ENCODE measurements around the gene GLIS1.

GLIS1 gene

GRCh38 chr1:53735681-53736080, 3.3 kb downstream of the GLIS1 start:
- DNase-seq (ENCODE audit: low read depth), result no peak

GRCh38 chr1:53735261-53735660, 3.7 kb downstream of the GLIS1 start:
- DNase-seq (ENCODE audit: low read depth), result no peak

GRCh38 chr1:53734650-53735211, 4.2 kb downstream of the GLIS1 start:
- peak; percentile 49 for DNase-seq (ENCODE audit: low read depth)

GRCh38 chr1:53733975-53734649, 4.9 kb downstream of the GLIS1 start:
- peak; percentile 83 for DNase-seq (ENCODE audit: low read depth)

- DNase-seq (ENCODE audit: low read depth), result no peak
These were observed 5.5 kb downstream of the GLIS1 start for GRCh38 chr1:53733447-53733931.

- DNase-seq (ENCODE audit: low read depth), result peak; percentile 93
These were observed 6.0 kb downstream of the GLIS1 start for GRCh38 chr1:53732912-53733317.

GRCh38 chr1:53732409-53732808, 6.6 kb downstream of the GLIS1 start:
- no peak for DNase-seq (ENCODE audit: low read depth)

GRCh38 chr1:53731779-53732305, 7.1 kb downstream of the GLIS1 start:
- no peak for DNase-seq (ENCODE audit: low read depth)

- DNase-seq (ENCODE audit: low read depth), result no peak
These were observed 7.8 kb downstream of the GLIS1 start for GRCh38 chr1:53731043-53731600.

- DNase-seq (ENCODE audit: low read depth), result no peak
These were observed 8.6 kb downstream of the GLIS1 start for GRCh38 chr1:53730224-53730865.

- DNase-seq (ENCODE audit: low read depth), result no peak
These were observed 9.3 kb downstream of the GLIS1 start for GRCh38 chr1:53729456-53730223.

- DNase-seq (ENCODE audit: low read depth), result no peak
These were observed 10.1 kb downstream of the GLIS1 start for GRCh38 chr1:53728702-53729455.

- no peak for DNase-seq (ENCODE audit: low read depth)
These were observed 10.8 kb downstream of the GLIS1 start for GRCh38 chr1:53728196-53728595.

GRCh38 chr1:53727461-53728092, 11.4 kb downstream of the GLIS1 start:
- DNase-seq (ENCODE audit: low read depth), result no peak

- DNase-seq (ENCODE audit: low read depth), result no peak
These were observed 12.9 kb downstream of the GLIS1 start for GRCh38 chr1:53726009-53726600.

- DNase-seq (ENCODE audit: low read depth), result no peak
These were observed 13.7 kb downstream of the GLIS1 start for GRCh38 chr1:53725238-53725689.

GRCh38 chr1:53722025-53722424, 16.9 kb downstream of the GLIS1 start:
- DNase-seq (ENCODE audit: low read depth), result no peak

- DNase-seq (ENCODE audit: low read depth), result no peak
These were observed 17.9 kb downstream of the GLIS1 start for GRCh38 chr1:53721088-53721487.

GRCh38 chr1:53719469-53719868, 19.5 kb downstream of the GLIS1 start:
- DNase-seq (ENCODE audit: low read depth), result no peak

- DNase-seq (ENCODE audit: low read depth), result no peak
These were observed 20.5 kb downstream of the GLIS1 start for GRCh38 chr1:53718443-53718842.
